ENCODE results near the gene LCMT1.
"Not testable (repeated sequence)": the region's sequence is repeated elsewhere in the genome, so short reads cannot be mapped to it uniquely, and the experiment has no call there.

LCMT1 gene

GRCh38 chr16:25126820-25127232 is 15.3 kb downstream of the LCMT1 start:
- H3K4me3 ChIP-seq (ENCODE audit: low read length), result no peak overlapping the region
- TF ChIP-seq CTCF (conservative IDR thresholded peaks at IDR 0.05; ENCODE audit: low read length), result peak; percentile 78
- DNase-seq (ENCODE audit: low read depth), result peak; percentile 77

GRCh38 chr16:25132751-25133150 is 21.2 kb downstream of the LCMT1 start:
- DNase-seq (ENCODE audit: low read depth); H3K4me3 ChIP-seq (ENCODE audit: low read length): not testable (repeated sequence)

- no peak for TF ChIP-seq CTCF (conservative IDR thresholded peaks at IDR 0.05; ENCODE audit: low read length)
- DNase-seq (ENCODE audit: low read depth), result no peak
- H3K4me3 ChIP-seq (ENCODE audit: low read length), result no peak overlapping the region
Measured at GRCh38 chr16:25134166-25134700, 22.7 kb downstream of the LCMT1 start.

- DNase-seq (ENCODE audit: low read depth), result peak; percentile 43
- TF ChIP-seq CTCF (conservative IDR thresholded peaks at IDR 0.05; ENCODE audit: low read length), result peak; percentile 41
- no peak overlapping the region for H3K4me3 ChIP-seq (ENCODE audit: low read length)
Measured at GRCh38 chr16:25135254-25135878, 23.8 kb downstream of the LCMT1 start.

- no peak for DNase-seq (ENCODE audit: low read depth)
- H3K4me3 ChIP-seq (ENCODE audit: low read length), result no peak overlapping the region
- no peak for TF ChIP-seq CTCF (conservative IDR thresholded peaks at IDR 0.05; ENCODE audit: low read length)
Measured at GRCh38 chr16:25138130-25138529, 26.6 kb downstream of the LCMT1 start.

- TF ChIP-seq CTCF (conservative IDR thresholded peaks at IDR 0.05; ENCODE audit: low read length), result no peak
- no peak for DNase-seq (ENCODE audit: low read depth)
- H3K4me3 ChIP-seq (ENCODE audit: low read length), result no peak overlapping the region
Measured at GRCh38 chr16:25140459-25140858, 28.9 kb downstream of the LCMT1 start.

- H3K4me3 ChIP-seq (ENCODE audit: low read length), result no peak overlapping the region
- peak; percentile 36 for DNase-seq (ENCODE audit: low read depth)
- TF ChIP-seq CTCF (conservative IDR thresholded peaks at IDR 0.05; ENCODE audit: low read length), result no peak
Measured at GRCh38 chr16:25141648-25142047, 30.1 kb downstream of the LCMT1 start.

Measured in AG10803 (cell line).